ENCODE results near the gene NUFIP1. TPM values are rescaled to one million over a fixed set of nuclear protein-coding genes. Genes with fewer than 3 reads are reported as not detected.
A peak's percentile ranks its signal among the peaks of the same experiment; 100 is the strongest.
"Not testable (repeated sequence)": the region's sequence is repeated elsewhere in the genome, so short reads cannot be mapped to it uniquely, and the experiment has no call there.

Gene NUFIP1
- total RNA-seq = 1 to 10 TPM; 5.2 to 6.0 TPM

DNA sequence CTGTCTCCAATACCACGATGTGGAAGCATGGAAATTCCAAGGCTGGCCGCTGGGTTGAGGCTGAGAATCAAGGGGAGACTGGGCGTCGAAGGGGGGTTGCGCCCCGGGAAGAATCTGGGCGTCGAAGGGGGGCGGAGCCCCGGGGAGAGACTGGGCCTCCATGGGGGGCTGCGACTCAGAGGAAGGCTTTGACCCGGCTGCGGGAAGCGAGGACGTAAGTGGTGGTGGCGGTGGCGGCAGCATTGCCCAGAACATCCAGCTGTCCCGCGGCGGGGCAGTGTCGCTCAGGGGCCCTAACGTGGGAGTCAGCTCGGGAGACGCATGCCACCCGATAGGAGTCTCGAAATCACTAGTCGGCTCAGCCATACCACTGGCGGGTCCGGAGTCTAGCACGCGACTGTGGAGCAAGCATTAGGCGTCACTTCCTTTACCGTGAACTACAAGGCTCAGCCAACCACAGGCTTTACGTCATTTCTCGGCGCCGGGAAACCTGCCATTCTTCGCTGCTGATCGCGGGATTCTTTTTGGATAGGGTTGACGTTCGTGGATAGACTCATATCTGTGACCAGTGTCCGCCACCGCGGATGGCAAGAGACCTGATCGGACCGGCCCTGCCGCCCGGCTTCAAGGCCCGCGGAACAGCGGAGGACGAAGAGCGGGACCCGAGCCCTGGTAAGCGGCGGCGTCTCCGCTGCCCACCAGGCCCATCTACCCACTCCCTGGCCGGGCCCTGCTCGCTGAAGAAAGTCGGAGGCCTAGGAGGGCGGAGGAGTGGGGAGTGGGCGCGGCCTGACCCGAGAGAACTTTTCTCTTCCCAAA is at the start of gene NUFIP1, which contains the start of gene GPALPP1:
NUFIP1 (minus strand) TSS at position 401 of the 819 bp plus-strand sequence; CDS start at position 366, 35 bp downstream.
GPALPP1 (plus strand) TSS at position 468 of the 819 bp plus-strand sequence; CDS start at position 585, 117 bp downstream.
- Mint-ChIP-seq H3K27ac (peak within 1 kb of the TSS; percentile 99), H3K27me3 (no peaks in the 10 kb centered on the region), H3K4me1 (peaks cover 48% of the 10 kb centered on the region), H3K36me3 (ENCODE audit: low read depth) (peaks cover 18% of the 10 kb centered on the region), H3K4me3 (peak within 1 kb of the TSS; percentile 99), H3K9me3 (no peaks in the 10 kb centered on the region)
- CTCF ChIA-PET = no interaction called here
- POLR2A ChIA-PET = no interaction called here
- DNase-seq = peak; percentile 96

DNA sequence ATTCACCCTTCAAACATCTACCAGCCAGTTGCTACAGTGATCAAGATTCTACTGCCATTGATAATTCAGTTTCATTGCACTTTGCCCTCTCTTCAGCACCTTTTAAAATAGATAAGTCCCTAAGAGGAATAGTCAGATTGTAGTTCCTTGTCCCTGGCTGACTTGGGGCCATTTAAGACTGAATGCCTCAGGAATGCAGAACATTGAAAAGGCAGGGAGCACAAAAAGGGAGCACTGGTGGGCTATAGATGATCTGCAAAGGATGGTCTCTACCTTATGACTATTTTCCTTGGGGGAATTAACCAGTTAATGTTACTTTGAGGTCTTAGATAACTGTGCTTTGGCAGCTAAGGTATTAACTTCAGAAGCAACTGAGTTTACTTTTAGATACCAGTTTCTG is 46.9 kb upstream of the NUFIP1 start:
- ChIA-PET POLR2A (no interaction called here), CTCF (interaction anchor here (0.5 to 1.4 kb wide), 3 partner anchors 11 to 513 kb away, joined by 3 to 5 read pairs (median 3); no protein-coding TSS in a partner anchor)
- Mint-ChIP-seq H3K4me1 (peaks cover 3% of the 10 kb centered on the region), H3K27me3 (no peaks in the 10 kb centered on the region), H3K4me3 (no peak overlapping the region), H3K27ac (no peak overlapping the region), H3K9me3 (no peaks in the 10 kb centered on the region), H3K36me3 (ENCODE audit: low read depth) (no peaks in the 10 kb centered on the region)
- no peak for DNase-seq

DNA sequence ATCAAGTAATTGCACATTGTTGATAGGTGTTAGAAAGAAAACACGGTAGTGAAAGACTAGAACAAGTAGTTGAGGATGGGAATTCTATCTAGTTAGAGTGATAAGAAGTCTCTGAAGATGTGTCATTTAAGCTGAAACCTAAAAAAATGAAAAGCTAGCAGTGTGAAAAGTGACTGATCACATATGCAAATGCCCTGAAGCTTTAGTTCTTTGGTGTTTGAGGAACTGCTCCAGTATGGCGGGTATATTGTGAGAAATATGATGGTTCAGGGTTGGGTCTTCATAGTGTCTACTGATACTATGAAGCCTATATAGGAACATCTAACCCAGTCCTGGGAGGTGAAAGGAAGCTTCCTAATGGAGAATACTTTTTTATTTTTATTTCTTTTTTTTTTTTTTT is 45.1 kb upstream of the NUFIP1 start:
- Mint-ChIP-seq H3K27me3 (no peaks in the 10 kb centered on the region), H3K27ac (no peak overlapping the region), H3K4me1 (no peaks in the 10 kb centered on the region), H3K36me3 (ENCODE audit: low read depth) (no peaks in the 10 kb centered on the region), H3K9me3 (no peaks in the 10 kb centered on the region), H3K4me3 (no peak overlapping the region)
- ChIA-PET POLR2A (no interaction called here), CTCF (no interaction called here)
- DNase-seq = no peak

DNA sequence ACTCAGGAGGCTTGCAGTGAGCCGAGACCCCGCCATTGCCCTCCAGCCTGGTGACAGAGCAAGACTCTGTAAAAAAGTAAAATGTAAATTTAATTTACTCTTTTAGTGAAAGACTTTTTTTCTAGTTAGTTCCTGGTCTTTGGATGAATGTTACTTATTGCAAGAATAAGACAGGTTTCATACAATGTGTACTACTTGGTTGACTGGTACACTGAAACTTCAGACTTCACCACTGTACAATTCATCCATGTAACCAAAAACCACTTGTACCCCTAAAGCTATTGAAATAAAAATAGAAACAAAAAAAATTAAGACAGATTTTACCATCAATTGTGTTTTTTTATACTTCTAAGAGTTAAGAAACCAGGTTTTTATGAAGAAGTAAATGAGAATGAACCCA is 35.6 kb upstream of the NUFIP1 start:
- no peak for DNase-seq
- peaks cover 16% of the 10 kb centered on the region for H3K36me3 Mint-ChIP-seq (ENCODE audit: low read depth)
- no peak overlapping the region for H3K27ac Mint-ChIP-seq
- CTCF ChIA-PET = interaction anchor here (0.7 kb wide), 1 partner anchor 1607 kb away, joined by 3 read pairs; no protein-coding TSS in a partner anchor
- H3K27me3 Mint-ChIP-seq = no peaks in the 10 kb centered on the region
- H3K9me3 Mint-ChIP-seq = no peaks in the 10 kb centered on the region
- H3K4me1 Mint-ChIP-seq = no peaks in the 10 kb centered on the region
- H3K4me3 Mint-ChIP-seq = no peak overlapping the region
- POLR2A ChIA-PET = no interaction called here

DNA sequence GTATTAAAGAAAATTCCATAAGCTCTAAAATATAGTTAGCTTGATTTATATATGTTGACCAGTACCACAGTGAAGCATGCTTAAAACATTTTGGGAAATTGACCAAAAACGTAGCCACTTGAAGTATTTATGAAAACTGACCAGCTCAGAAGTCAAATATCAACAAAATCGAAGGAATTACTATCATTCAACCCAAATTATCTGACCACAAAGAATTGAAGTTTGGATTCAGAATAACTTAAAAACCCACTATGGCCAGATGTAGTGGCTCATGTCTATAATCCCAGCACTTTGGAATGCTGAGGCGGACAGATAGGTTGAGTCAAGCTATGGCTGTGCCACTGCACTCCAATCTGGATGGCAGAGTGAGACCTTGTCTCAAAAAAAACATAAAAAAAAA is 32.0 kb upstream of the NUFIP1 start:
- CTCF ChIA-PET = no interaction called here
- DNase-seq = no peak

DNA sequence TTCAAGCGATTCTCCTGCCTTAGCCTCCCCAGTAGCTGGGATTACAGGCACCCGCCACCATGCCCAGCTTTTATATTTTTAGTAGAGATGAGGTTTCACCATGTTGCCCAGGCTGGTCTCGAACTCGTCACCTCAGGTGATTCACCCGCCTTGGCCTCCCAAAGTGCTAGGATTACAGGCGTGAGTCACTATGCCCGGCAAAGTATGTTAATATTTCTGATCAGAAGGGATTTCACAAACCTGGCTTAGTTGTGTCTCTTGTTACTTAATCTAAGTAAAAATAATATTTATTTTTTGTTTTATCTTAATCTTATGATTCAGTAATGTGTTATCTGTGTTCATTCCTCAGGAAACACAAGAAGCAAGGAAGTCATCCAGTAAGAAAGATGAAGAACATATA is 30.7 kb upstream of the NUFIP1 start:
- CTCF ChIA-PET, H3K9me3 Mint-ChIP-seq, H3K4me1 Mint-ChIP-seq, H3K4me3 Mint-ChIP-seq, H3K27ac Mint-ChIP-seq, POLR2A ChIA-PET, H3K27me3 Mint-ChIP-seq, DNase-seq: not testable (repeated sequence)
- H3K36me3 Mint-ChIP-seq (ENCODE audit: low read depth) = peaks cover 22% of the 10 kb centered on the region

More for the DNA sequence above, 32.0 kb upstream of the NUFIP1 start:
- Mint-ChIP-seq H3K9me3 (no peaks in the 10 kb centered on the region), H3K4me3 (no peak overlapping the region), H3K27me3 (no peaks in the 10 kb centered on the region), H3K27ac (no peak overlapping the region), H3K36me3 (ENCODE audit: low read depth) (peaks cover 18% of the 10 kb centered on the region), H3K4me1 (no peaks in the 10 kb centered on the region)
- POLR2A ChIA-PET = no interaction called here

DNA sequence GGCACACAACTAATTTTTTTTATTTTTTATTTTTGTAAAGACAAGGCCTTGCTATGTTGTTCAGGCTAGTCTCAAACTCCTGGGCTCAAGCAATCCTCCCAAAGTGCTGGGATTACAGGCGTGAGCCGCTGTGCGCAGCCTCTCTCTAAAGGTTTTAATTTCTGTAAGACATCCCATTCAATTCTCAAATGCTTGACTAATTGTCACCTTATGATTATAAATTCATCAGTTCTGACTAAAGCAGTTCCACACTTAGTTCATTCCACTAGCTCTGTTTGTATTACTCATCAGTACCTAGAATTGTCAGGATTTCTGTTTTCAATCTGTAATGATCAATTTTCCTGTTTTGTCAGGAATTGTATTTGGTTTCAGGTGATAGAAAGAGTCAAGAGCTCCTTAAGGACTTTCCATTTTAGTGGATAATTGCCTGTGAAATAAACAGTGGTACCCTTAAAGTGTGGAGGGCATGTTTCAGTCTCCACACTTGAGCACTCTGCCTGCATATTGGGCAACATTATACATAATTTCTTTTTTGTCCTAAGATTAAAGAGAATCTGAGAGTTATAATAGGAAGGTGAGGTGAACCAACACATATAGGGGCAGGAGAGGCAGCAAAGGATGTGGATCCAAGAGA is 27.6 kb upstream of the NUFIP1 start:
- CTCF ChIA-PET = no interaction called here
- no peak overlapping the region for H3K4me3 Mint-ChIP-seq
- H3K27ac Mint-ChIP-seq = no peak overlapping the region
- peaks cover 21% of the 10 kb centered on the region for H3K36me3 Mint-ChIP-seq (ENCODE audit: low read depth)
- H3K4me1 Mint-ChIP-seq = no peaks in the 10 kb centered on the region
- POLR2A ChIA-PET = no interaction called here
- H3K27me3 Mint-ChIP-seq = no peaks in the 10 kb centered on the region
- H3K9me3 Mint-ChIP-seq = no peaks in the 10 kb centered on the region
- DNase-seq = no peak

DNA sequence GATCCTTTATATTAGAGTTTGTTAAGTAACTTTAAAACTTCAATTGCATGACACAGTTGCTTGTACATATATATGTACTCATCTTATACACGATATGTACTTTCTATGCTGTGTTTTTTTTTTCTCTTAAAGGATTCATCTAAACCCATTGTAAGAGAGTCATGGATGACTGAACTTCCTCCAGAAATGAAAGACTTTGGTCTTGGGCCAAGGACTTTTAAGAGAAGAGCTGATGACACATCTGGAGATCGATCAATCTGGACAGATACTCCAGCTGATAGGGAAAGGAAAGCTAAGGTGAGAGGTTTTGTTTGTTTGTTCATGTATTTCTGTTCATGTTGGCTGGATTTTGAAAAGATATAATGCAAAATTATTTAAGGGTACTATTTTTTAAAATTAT is 26.0 kb upstream of the NUFIP1 start:
- H3K27me3 Mint-ChIP-seq = no peaks in the 10 kb centered on the region
- no peak overlapping the region for H3K27ac Mint-ChIP-seq
- H3K9me3 Mint-ChIP-seq = no peaks in the 10 kb centered on the region
- H3K4me3 Mint-ChIP-seq = no peak overlapping the region
- CTCF ChIA-PET = interaction anchor here (0.6 kb wide), 1 partner anchor 369 kb away, joined by 3 read pairs; no protein-coding TSS in a partner anchor
- H3K4me1 Mint-ChIP-seq = no peaks in the 10 kb centered on the region
- POLR2A ChIA-PET = no interaction called here
- peaks cover 23% of the 10 kb centered on the region for H3K36me3 Mint-ChIP-seq (ENCODE audit: low read depth)
- no peak for DNase-seq

DNA sequence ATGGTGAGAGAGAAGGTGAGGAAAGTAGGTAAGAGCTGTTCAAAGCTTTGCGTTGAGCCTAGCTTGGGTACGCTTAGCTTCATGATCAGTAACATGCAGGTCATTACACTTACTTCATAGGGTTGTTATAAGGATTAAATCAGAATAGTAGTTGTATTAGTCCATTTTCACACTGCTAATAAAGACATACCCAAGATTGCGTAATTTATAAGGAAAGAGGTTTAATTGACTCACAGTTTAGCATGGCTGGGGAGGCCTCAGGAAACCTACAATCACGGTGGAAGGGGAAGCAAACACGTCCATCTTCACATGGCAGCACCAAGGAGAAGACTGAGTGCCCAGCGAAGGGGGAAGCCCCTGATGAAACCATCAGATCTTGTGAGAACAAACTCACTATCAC is 21.9 kb upstream of the NUFIP1 start:
- H3K27ac Mint-ChIP-seq = no peak overlapping the region
- H3K9me3 Mint-ChIP-seq = no peaks in the 10 kb centered on the region
- no peaks in the 10 kb centered on the region for H3K4me1 Mint-ChIP-seq
- H3K36me3 Mint-ChIP-seq (ENCODE audit: low read depth) = peaks cover 31% of the 10 kb centered on the region
- no peaks in the 10 kb centered on the region for H3K27me3 Mint-ChIP-seq
- POLR2A ChIA-PET = no interaction called here
- H3K4me3 Mint-ChIP-seq = no peak overlapping the region
- no peak for DNase-seq
- CTCF ChIA-PET = no interaction called here

DNA sequence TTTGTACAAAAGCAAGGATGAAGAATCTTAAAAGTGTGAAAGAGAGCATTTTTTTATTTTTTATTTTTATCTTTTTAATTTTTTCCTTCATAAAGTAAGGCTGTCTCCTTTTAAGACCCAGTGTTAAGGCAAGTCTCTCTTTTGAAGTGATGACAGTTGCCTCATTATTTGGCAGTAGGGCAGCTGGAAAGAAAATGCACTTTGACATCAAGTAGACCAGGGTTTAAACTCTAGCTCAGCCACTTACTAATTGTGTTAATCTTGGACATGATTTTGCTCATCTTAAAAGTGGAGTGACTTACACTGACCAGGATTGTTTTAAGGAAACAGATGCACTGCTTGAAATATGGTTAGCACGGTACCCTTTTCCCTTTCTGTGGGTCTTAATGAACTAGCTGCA is 18.6 kb upstream of the NUFIP1 start:
- Mint-ChIP-seq H3K4me3 (no peak overlapping the region), H3K36me3 (ENCODE audit: low read depth) (peaks cover 30% of the 10 kb centered on the region), H3K4me1 (no peaks in the 10 kb centered on the region), H3K27ac (no peak overlapping the region), H3K9me3 (no peaks in the 10 kb centered on the region), H3K27me3 (no peaks in the 10 kb centered on the region)
- ChIA-PET CTCF (no interaction called here), POLR2A (no interaction called here)
- DNase-seq = no peak

DNA sequence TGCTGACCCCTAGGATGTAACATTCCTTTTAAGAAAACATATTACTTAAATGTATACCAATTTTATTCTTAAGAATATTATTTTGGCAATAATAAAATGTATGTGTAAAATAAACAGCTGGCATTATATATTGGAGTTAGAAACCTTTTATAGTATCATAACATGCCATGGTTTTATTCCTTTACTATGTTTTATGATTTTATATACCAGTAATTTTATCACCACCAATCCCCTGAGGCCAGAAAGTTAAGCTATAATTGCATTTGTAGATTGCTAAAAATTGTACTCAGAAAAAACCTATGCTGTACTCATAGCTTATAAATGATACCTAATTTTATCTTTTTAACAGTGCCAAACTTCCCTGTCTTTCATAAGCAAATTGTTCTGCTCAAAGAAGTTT is 18.0 kb upstream of the NUFIP1 start:
- Mint-ChIP-seq H3K27me3 (no peaks in the 10 kb centered on the region), H3K36me3 (ENCODE audit: low read depth) (peaks cover 32% of the 10 kb centered on the region), H3K4me1 (no peaks in the 10 kb centered on the region), H3K4me3 (no peak overlapping the region), H3K9me3 (no peaks in the 10 kb centered on the region), H3K27ac (no peak overlapping the region)
- DNase-seq = no peak
- ChIA-PET POLR2A (no interaction called here), CTCF (no interaction called here)

DNA sequence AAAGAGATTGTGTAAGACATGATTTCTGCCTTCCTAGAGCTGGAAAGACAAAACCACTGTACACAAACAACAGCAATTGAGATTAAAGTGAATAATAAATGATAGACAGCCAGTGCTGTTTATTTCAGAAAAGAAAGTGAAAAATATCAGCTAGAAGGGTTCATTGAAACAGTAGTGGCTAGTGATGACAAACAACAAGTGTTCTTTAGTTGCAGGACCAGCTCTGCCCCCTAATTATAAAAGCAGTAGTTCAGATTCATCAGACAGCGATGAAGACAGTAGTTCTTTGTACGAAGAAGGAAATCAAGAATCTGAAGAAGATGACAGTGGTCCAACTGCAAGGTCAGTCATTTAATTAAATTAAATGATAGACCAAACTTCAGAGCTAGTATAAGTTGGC is 14.8 kb upstream of the NUFIP1 start:
- Mint-ChIP-seq H3K4me1 (no peaks in the 10 kb centered on the region), H3K4me3 (no peak overlapping the region), H3K27ac (no peak overlapping the region), H3K27me3 (no peaks in the 10 kb centered on the region), H3K9me3 (no peaks in the 10 kb centered on the region), H3K36me3 (ENCODE audit: low read depth) (peaks cover 29% of the 10 kb centered on the region)
- ChIA-PET POLR2A (no interaction called here), CTCF (interaction anchor here (0.8 kb wide), 1 partner anchor 18 kb away, joined by 3 read pairs; no protein-coding TSS in a partner anchor)
- no peak for DNase-seq

DNA sequence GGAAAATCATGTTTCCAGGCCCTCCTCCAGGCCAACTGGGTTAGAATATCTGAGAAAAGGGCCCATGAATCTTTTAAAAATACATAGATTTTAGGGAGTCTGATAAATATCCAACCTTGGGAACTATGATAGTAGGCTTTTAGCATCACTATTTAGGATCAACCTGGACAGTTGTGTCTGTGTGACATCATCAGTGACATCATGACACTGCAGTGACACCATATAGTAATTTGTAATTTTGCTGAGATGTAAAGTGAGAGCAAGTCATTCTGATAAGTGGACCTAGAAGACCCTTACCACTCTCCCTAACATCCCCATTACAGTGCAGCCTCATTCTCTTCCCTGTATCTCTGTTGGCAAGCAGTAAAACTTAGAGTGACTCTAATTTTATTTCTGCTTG is 14.1 kb upstream of the NUFIP1 start:
- H3K27ac Mint-ChIP-seq = no peak overlapping the region
- CTCF ChIA-PET = no interaction called here

More for the DNA sequence above, 14.1 kb upstream of the NUFIP1 start:
- no peak for DNase-seq
- no peaks in the 10 kb centered on the region for H3K4me1 Mint-ChIP-seq
- POLR2A ChIA-PET = no interaction called here
- peaks cover 28% of the 10 kb centered on the region for H3K36me3 Mint-ChIP-seq (ENCODE audit: low read depth)
- no peaks in the 10 kb centered on the region for H3K9me3 Mint-ChIP-seq
- no peaks in the 10 kb centered on the region for H3K27me3 Mint-ChIP-seq
- H3K4me3 Mint-ChIP-seq = no peak overlapping the region
